DND-41 (cell line): ENCODE results near the gene TMEM252.

ENCODE experiments used
- ATAC-seq: fragments of 200-7000 bp; cut with Tn5 transposase; 3 replicates; pipeline ENCODE4 v1.9.1; 2021; ENCODE audit warnings: low read depth; ENCODE audit not compliant: insufficient read depth
- DNase-seq: peaks from one replicate; pipeline ENCODE4 v3.0.0-alpha.2; 2020
- H2AFZ ChIP-seq: 2 replicates; pipeline ENCODE4 v1.6.0; 2012; ENCODE audit warnings: low read depth, low read length
- H3K27ac ChIP-seq: 2 replicates; pipeline ENCODE4 v1.5.1; 2012; ENCODE audit warnings: low read length, inconsistent platforms
- H3K27me3 ChIP-seq: fragments of 200-600 bp; sonication (generic); 2 replicates; pipeline ENCODE4 v1.6.0; 2012; ENCODE audit warnings: low read length, mild to moderate bottlenecking, inconsistent platforms; ENCODE audit not compliant: insufficient read depth, poor library complexity
- H3K36me3 ChIP-seq: 2 replicates; pipeline ENCODE4 v1.5.1; 2012; ENCODE audit warnings: low read length, inconsistent platforms; ENCODE audit not compliant: insufficient read depth
- H3K4me1 ChIP-seq: 2 replicates; pipeline ENCODE4 v1.5.1; 2012; ENCODE audit warnings: mild to moderate bottlenecking, low read length; ENCODE audit not compliant: insufficient read depth
- H3K4me2 ChIP-seq: 2 replicates; pipeline ENCODE4 v1.6.0; 2012; ENCODE audit warnings: mild to moderate bottlenecking, moderate library complexity, low read length, inconsistent platforms; ENCODE audit not compliant: insufficient read depth
- H3K4me3 ChIP-seq, 2 experiments: fragments of 200-600 bp in 1 of 2; shearing (Covaris generic) in 1 of 2; 2 replicates each; pipeline ENCODE4 v1.5.1; 2012 to 2016; ENCODE audit warnings: inconsistent platforms in 2 of 2, low read length in 2 of 2, mild to moderate bottlenecking in 2 of 2, low read depth in 1 of 2, moderate library complexity in 1 of 2
- H3K79me2 ChIP-seq: 2 replicates; pipeline ENCODE4 v1.6.0; 2012; ENCODE audit warnings: low read length, inconsistent platforms; ENCODE audit not compliant: insufficient read depth
- H3K9ac ChIP-seq: 2 replicates; pipeline ENCODE4 v1.6.0; 2012; ENCODE audit warnings: low read depth, mild to moderate bottlenecking, inconsistent platforms, low read length, moderate library complexity
- H3K9me3 ChIP-seq: 2 replicates; pipeline ENCODE4 v1.5.1; 2012; ENCODE audit warnings: low read length, moderate library complexity, mild to moderate bottlenecking, inconsistent platforms; ENCODE audit not compliant: insufficient read depth, severe bottlenecking
- H4K20me1 ChIP-seq: 2 replicates; pipeline ENCODE4 v1.6.0; 2012; ENCODE audit warnings: low read length; ENCODE audit not compliant: insufficient read depth
- EZH2 ChIP-seq: IDR thresholded peaks from 3 replicates; pipeline ENCODE4 v1.6.1; 2012; ENCODE audit warnings: borderline replicate concordance, low read depth, mild to moderate bottlenecking, moderate library complexity, low read length, inconsistent platforms; ENCODE audit not compliant: severe bottlenecking
- TF ChIP-seq, protein P1 (sequence below): IDR thresholded peaks from 2 replicates; pipeline ENCODE4 v1.5.1; 2012; ENCODE audit warnings: borderline replicate concordance, low read length, moderate library complexity, mild to moderate bottlenecking; ENCODE audit not compliant: poor library complexity, severe bottlenecking; ENCODE audit errors: extremely low read depth

The TMEM252 gene

DNA sequence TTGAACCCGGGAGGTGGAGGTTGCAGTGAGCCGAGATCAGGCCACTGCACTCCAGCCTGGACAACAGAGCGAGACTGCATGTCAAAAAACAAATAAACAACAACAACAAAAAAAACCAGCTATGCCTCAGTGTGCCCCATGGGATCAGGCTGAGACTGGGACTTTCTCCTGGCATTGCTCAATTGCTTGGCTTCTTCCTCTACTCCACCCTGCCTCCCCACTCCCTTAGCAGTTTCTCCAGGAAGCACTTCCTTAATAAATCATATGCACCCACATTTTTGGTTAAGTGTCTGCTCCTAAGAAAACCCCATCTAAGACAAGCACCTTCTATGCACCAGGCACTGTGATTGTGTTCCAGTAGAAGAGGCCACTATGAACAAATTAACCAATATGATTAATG, 41.0 kb upstream of the TMEM252 start:
- Histone ChIP-seq H4K20me1 (no peaks in the 10 kb centered on the region), H3K4me3 (no peak overlapping the region), H3K9me3 (no peaks in the 10 kb centered on the region), H2AFZ (no peak overlapping the region), H3K9ac (no peak overlapping the region), H3K27ac (no peak overlapping the region), H3K4me1 (no peaks in the 10 kb centered on the region), H3K36me3 (no peaks in the 10 kb centered on the region), H3K27me3 (no peaks in the 10 kb centered on the region), H3K79me2 (no peaks in the 10 kb centered on the region), H3K4me2 (no peak overlapping the region)
- ATAC-seq (no peak), DNase-seq (no peak)
- no peak for TF ChIP-seq EZH2
- TF ChIP-seq, protein P1, sequence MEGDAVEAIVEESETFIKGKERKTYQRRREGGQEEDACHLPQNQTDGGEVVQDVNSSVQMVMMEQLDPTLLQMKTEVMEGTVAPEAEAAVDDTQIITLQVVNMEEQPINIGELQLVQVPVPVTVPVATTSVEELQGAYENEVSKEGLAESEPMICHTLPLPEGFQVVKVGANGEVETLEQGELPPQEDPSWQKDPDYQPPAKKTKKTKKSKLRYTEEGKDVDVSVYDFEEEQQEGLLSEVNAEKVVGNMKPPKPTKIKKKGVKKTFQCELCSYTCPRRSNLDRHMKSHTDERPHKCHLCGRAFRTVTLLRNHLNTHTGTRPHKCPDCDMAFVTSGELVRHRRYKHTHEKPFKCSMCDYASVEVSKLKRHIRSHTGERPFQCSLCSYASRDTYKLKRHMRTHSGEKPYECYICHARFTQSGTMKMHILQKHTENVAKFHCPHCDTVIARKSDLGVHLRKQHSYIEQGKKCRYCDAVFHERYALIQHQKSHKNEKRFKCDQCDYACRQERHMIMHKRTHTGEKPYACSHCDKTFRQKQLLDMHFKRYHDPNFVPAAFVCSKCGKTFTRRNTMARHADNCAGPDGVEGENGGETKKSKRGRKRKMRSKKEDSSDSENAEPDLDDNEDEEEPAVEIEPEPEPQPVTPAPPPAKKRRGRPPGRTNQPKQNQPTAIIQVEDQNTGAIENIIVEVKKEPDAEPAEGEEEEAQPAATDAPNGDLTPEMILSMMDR: no peak

DNA sequence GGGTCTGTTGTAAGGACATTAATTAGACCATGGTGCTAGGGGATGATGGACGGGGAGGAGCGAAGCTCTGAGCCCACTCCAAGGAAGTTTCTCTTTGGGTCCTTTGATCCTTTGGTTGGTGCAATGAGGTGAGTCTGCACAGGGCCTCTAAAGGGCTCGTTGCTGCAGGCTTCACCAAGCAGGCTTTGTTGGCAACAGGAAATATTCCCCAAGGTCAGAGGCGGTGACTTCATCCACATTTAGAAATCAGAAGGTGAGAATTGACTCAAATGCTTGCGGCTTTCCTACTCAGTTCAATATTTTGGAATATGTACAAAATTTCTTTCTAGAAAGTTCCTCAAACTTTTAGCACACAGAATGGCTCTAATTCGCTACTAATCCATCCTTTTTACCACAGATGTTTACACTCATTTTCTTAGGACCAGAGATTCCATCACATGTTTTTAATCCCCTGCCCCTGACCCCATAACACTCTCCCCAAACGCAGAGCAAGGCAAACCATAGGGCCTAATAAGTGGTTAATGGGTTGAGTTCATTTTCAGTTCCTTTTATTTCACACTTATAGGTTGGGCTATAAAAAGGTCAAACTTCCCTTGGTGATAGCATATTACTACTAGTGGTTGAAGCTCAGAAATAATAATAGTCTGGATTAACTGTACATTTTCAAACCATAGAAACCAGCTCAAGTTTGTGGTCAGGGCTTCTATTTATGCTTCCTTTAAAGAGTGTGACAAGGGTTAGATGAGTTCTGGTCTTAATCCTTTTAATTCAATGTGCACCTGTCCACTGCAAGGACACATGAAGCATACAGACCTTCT, 37.3 kb upstream of the TMEM252 start:
- no peaks in the 10 kb centered on the region for H3K27me3 ChIP-seq
- ATAC-seq (no peak), DNase-seq (no peak)
- TF ChIP-seq, protein P1: no peak
- no peak for TF ChIP-seq EZH2
- no peaks in the 10 kb centered on the region for H4K20me1 ChIP-seq
- no peak overlapping the region for H3K9ac ChIP-seq
- H3K27ac ChIP-seq: no peak overlapping the region
- no peaks in the 10 kb centered on the region for H3K4me1 ChIP-seq
- no peak overlapping the region for H3K4me2 ChIP-seq
- no peaks in the 10 kb centered on the region for H3K9me3 ChIP-seq
- no peaks in the 10 kb centered on the region for H3K79me2 ChIP-seq
- H2AFZ ChIP-seq: no peak overlapping the region
- H3K36me3 ChIP-seq: no peaks in the 10 kb centered on the region
- no peak overlapping the region for H3K4me3 ChIP-seq

DNA sequence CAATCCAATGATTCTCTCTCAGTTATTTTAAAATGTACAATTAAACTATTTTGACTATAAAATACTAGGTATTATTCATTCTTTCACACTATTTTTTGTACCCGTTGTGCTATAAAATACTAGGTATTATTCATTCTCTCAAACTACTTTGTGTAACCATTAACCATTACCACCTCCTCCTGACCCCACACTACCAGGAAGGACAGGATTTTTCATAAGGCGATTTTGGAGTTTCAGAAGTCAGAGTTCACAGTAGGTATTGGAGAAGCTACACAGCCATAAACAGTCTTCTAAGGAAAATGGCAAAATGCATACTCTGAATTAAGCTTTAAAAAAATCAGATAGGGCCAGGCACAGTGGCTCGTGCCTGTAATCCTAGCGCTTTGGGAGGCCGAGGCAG, 35.1 kb upstream of the TMEM252 start:
- Histone ChIP-seq H3K27ac (no peak overlapping the region), H3K79me2 (no peaks in the 10 kb centered on the region), H3K9ac (no peak overlapping the region), H3K27me3 (no peaks in the 10 kb centered on the region), H3K4me2 (no peak overlapping the region), H3K4me1 (no peaks in the 10 kb centered on the region), H2AFZ (no peak overlapping the region), H4K20me1 (no peaks in the 10 kb centered on the region), H3K36me3 (no peaks in the 10 kb centered on the region), H3K9me3 (no peaks in the 10 kb centered on the region), H3K4me3 (no peak overlapping the region)
- TF ChIP-seq, protein P1: no peak
- TF ChIP-seq EZH2: no peak
- DNase-seq (no peak), ATAC-seq (no peak)
